T-helper 2 cell treated with Interferon-gamma antibody and Interleukin-4, amounts not matched to agents 100 ng/mL and 5 ng/mL, for 36 hours (primary cell): ENCODE data around the gene SLC35F1. TPM values are rescaled to one million over a fixed set of nuclear protein-coding genes. Genes with fewer than 3 reads are reported as not detected.
"Not testable (repeated sequence)": the region's sequence is repeated elsewhere in the genome, so short reads cannot be mapped to it uniquely, and the experiment has no call there.

Experiments
- intact Hi-C: fragments of 100-400 bp; cut with micrococcal nuclease; formaldehyde crosslinking; loops from one replicate; pipeline ENCODE4 v1.15.1; 2023
- total RNA-seq: library from RNA; stranded (reverse); gene quantifications from 2 replicates; pipeline ENCODE4 v1.2.3, GENCODE V29; 2022

Gene SLC35F1
- not detected in 2 replicates for total RNA-seq

DNA sequence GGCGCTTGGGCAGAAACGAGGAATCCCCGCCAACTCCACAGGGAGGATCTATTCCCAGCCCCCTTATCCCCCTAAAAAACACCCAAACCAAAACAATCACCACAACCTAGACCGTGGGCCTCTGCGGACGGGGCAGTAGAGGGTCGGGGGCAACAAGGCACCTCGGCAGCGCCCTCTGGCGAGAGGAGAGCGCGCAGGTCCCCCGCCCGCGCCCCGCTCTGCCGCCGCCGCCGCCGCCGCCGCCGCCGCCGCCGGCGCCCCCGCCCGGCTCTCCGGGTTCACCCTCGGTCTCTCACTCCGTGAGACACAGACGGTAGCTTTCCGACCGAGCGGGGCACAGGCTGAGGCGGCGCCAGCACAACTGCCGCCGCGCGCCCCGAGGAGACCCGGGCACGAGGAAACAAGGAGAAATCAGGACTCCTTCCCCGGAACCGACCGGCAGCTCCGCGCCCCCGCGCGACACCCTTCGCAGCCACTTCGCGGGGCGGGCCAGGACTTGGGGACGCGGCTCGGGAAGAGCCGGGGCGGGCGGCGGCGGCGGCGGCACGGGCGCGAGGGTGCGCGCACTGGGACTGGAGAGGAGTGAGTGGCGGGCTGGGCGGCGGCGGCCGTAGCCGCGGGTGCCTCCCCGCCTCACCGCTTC lies at the start of gene SLC35F1:
TSS of gene SLC35F1 (plus strand) at position 307 of the 643 bp plus-strand sequence.
- intact Hi-C loops = no loop called here

DNA sequence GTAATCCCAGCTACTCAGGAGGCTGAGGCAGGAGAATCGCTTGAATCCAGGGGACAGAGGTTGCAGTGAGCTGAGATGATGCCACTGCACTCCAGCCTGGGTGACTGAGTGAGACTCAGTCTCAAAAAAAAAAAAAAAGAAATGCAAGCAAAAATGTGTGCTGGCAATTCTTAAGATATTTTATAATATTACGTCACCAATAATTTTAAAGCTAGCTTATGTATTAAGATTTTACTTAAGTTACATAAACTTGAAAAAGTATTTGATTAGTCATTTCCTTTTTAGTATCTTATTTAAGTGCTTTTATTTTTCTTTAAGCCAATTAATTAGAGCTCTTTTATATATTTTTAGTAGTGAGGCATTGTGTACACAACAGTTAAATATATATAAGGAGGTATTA lies 48.5 kb upstream of the SLC35F1 start:
- intact Hi-C loops = not testable (repeated sequence)

DNA sequence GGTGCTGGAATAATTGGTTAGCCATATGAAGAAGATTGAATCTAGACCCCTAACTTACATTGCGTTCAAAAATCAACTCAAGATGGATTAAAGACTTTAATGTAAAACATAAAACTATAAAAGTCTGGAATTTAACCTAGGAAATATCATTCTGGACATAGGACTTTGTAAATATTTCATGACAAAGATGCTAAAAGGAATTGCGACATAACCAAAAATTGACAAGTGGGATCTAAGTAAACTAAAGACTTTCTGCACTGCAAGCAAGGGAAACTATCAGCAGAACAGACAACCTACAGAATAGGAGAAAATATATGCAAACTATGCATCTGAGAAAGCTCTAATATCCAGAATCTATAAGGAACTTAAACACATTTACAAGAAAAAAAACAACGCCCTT lies 45.5 kb upstream of the SLC35F1 start:
- intact Hi-C loops = no loop called here

DNA sequence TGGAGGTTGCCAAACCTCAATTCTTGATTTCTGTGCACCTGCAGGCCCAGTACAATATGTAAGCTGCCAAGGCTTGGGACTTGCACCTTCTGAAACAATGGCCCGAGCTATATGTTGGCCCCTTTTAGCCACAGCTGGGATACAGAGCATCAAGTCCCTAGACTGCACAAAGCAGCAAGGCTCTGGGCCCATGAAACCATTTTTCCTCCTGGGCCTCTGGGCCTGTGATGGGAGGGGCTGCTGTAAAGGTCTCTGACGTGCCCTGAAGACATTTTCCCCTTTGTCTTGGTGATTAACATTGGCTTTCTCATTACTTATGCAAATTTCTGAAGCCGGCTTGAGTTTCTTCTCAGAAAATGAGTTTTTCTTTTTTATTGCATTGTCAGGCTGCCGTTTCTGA lies 40.5 kb upstream of the SLC35F1 start:
- intact Hi-C loops = no loop called here

DNA sequence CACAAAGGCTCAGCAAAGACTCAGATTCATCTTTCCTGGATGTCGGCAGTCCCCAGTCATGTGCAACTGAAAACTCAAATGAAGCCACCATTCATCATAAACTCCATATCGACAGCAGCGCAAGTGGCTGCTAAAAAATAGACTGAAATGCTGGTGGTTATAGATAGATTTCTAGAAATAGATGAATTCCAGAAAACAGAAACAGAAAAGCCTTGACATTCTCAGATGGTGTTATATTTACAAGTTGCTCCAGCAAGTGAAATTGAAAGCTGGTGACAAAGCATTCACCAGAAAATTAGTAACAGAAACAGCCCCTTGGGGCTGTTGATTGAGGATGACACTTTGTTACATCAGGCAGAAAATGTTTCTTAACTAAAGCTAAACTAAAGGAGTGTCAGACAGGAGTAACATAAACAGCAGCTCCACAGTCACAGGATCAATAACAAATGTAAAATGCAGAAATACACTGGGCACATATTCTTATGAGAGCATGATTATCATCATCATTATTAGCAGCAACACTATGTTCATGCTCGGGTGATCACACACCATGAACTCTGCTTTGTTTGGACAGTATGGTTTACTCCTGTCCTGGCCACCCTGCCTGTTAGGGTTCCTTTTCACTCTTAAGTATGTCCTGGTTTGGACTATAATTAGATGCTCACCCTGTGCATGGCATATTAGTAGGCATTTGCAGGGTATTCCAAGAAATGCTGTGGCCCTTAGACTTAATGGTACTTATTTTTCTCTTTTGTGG lies 36.4 kb upstream of the SLC35F1 start:
- intact Hi-C loops = no loop called here

DNA sequence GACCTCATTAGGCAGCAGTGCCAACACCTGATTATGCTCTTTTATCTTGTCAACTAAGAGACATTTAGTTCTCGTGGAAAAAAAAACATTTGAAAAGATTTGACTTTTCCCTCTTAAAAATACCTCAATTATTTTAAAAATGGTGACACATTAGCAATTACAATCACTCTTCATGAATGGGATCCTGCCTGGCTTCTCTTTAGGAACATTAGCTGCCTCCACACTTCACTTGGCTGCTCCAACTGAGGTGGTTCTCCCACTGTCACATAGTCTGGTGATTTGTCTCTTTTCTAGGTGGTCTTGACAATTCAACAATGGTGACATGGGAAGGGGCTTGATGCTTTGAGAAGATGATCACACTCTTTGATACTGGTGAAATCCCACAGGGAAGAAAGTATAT lies 26.2 kb upstream of the SLC35F1 start:
- intact Hi-C loops = no loop called here

DNA sequence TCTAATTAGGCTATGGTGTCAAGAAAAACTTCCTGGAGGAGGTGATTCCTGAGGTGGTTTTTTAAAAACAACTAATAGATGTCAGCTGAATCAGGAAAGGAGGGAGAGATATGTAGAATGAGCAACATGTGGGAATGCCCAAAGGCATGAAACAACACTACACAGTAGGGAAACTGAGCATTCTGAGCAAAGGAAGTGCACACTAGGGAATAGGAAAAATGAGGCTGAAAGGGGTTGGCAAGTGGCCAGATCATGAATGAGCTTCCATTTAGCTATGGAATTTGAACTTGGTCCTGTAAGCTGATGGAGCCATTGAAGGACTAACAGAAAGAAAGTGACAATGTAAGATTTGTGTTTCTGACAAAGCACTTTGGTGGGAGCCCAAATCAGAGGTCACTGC lies 16.9 kb upstream of the SLC35F1 start:
- intact Hi-C loops = no loop called here

DNA sequence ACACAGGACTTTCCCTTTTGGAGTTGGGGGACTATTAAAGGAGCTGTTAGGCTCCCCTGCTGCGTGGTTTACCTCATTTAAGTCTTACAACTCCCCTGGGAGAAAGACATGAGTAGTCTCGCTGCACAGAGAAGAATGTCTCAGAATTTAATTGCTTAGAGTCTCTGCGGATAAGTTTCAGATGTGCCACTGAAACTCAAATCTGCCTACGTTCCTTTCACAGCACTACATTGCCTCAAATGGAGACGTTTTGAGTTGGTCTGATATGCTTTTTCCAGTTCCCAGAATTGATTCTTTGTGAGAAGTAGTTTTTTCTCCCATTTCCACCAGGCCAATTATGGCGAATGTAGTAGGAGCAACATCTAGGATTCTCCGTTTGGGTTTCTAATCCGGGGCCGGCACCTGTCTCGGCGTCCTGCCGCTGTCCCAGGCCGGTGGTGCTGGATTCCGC lies 532 bp upstream of the SLC35F1 start:
- intact Hi-C loops = no loop called here

DNA sequence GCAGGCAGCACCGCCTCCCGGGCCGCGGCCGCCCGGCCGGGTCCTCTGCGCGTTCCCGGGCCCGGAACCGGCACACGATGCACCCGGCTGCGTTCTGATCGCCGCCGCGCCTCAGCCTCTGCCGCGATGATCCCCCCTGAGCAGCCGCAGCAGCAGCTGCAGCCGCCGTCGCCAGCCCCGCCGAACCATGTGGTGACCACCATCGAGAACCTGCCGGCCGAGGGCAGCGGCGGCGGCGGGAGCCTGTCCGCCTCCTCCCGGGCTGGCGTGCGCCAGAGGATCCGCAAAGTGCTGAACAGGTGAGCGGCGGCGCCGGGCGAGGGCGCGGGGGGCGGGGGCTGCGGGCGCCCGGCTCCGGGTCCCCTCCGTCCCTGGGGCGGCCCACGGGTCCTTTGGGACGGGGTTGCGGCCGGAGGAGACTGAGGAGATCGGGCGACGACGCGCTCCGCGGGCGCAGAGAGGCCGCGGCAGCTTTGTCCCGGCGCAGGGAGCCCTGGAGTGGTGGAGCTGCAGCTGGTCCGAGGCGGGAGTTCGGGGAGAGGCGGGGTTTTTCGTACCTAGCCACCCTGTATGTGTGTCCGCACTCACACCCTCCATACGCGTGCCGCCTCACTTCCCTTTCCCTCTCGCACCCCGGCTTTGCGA lies 659 bp downstream of the SLC35F1 start:
- intact Hi-C loops = no loop called here

DNA sequence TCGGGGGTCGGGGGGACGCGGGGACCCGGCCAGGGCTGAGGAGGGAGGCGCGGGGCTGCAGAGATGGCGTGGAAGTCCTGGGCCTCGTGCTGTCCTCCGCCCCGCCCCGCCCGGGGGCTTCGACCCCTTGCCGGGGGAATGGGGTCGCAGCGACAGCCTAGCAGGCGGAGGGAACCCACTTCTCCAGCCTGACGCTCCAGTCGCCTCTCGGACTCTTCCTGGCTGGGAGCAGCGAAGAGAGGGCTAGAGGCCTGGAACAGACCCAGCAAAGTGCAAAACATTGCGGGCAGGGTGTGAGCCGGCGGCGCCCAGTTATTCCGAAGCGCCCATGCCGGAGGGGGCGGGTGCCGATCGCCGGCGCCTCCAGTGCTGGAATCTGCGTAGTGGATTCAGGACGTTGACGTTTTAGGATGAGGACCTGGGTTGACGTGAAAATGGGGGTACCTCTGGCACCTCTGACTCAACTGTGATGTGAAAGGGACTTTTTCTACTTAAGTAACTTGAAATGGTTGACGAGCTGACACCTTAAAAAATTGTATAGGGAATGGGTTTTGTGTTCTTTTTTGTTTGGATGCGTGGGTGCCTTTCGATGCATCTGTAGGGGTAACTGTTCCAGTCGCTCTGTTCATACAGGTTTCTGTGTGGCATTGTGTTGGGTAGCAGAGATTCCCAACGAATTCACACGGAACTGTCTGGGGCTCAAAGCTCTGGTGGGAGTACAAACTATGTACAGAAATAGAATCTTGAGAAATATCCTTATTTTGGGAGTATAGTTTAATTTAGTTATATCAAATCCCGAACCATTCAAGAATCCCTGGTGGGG lies 1.4 kb downstream of the SLC35F1 start:
- intact Hi-C loops = no loop called here

DNA sequence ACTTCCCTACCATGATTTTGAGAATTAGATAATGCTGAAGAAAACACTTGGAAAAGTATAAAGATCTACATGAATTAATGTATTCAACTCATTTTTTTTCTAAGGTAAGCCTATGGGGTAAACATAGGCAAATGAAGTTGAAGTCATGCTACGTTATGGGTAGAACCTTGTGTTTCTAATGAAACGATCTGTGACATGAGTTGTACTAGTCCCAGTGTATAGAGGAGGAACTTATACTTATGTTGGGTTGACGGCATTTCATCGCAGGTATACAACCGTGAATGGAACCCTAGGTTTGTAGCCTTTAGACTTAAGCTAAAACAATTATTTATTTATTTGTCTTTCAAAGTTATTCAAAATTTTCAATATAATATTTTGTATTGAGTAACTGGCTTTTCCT lies 2.6 kb downstream of the SLC35F1 start:
- intact Hi-C loops = no loop called here

DNA sequence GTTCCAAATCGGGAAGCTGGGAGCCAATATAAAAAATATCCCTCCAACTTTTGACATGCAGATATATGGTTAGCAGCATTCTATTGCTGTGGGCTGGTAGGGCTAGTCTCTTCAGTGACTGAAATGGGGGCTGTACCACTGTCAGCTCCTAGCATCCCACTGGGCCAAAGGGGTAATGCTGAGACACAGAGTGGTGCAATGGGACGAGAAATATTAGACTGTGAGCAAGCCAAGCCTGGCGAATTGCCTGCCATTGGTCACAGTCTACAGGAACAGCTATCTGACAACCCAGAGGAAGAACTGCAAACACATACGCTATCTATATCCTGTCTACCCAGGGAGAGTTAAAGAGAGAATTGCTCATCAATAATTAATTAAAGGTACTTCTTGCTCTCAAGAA lies 3.5 kb downstream of the SLC35F1 start:
- intact Hi-C loops = no loop called here

DNA sequence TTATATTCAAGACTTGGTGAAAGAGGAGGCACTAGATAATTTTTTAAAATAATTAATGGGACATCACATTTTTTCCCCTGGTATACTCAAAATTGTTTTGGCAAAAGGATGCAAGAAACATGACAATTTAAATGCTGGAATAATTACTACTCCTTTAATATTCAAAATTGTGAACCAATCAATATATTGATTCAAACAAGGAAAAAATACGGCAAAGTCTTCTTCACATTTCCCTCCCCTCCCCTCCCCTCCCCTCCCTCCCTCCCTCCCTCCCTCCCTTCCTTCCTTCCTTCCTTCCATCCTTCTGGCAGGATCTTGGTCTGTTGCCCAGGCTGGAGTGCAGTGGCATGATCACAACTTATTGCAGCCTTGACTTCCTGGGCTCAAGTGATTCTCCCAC lies 4.1 kb downstream of the SLC35F1 start:
- intact Hi-C loops = no loop called here

DNA sequence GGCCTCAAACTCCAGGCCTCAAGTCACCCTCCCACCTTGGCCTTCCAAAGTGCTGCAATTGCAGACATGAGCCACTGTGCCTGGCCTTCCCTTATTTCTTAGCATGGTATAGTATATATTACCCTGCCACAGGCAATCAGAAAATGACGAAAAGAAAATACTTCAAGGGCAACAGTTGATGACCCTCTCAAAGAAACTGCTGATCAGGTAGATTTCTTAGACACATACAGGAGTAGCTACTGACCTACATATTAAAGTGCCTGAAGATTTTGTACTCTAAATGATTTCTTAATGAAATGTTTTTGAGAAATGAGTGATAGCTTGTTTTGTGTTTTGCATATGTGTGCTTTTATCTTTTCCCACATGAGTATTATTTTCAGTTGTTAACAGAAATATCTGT lies 4.6 kb downstream of the SLC35F1 start:
- intact Hi-C loops = no loop called here

DNA sequence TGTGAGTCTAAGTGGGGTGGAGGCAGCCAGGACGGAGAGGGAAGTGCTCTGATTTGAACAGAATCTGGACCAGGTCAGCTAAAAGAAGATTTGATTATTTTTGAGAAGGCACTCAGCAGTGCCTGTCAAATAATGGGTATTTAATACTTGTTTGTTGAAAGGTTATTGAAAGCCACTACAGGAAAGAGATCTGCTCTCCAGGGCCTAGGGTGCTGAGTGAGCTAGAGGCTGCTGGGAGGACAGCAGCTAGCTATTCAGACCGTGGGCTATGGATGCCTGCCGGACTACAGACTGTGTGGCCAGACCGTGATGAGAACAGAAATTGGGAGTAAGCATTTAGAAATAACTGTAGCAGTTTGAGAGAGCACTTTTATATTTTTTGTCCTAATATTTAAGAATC lies 8.8 kb downstream of the SLC35F1 start:
- intact Hi-C loops = no loop called here

DNA sequence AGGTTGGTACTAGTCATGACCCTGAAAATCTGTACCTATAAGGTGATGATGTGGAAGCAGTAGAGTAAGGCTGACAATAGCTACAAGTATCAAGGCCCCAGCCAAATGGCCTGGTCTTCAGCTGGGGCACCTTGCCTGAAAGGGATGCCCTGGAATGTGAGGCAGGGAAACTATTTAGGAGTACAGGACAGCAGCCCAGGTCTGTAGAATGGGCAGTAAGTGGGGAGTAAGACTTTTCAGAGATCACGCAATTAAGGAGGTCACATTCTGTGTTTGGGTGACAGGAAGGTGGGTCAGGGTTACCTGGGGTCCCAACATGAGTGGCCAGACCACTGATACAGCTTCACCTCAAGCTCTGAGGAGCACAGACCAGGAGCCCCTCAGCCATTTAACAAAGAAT lies 9.4 kb downstream of the SLC35F1 start:
- intact Hi-C loops = no loop called here

DNA sequence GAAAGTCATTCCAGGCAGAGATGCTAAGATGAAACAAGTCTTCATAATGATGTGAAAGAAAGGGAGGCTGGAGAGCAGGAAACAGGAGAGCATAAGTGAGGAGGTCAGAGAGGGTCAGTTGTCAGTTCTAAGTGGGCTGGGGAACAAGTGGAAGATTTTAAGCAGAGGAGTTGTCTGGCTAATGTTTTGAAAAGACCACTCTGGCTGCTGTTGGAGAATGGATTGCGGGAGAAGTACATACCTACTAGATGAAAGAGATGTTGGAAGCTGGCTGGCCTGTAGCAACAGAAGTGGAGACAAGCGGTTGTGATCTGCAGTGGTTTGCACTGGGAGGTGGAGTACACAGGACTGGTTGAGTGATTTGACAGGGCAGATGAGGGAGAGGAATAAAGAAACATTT lies 10.1 kb downstream of the SLC35F1 start:
- intact Hi-C loops = no loop called here

DNA sequence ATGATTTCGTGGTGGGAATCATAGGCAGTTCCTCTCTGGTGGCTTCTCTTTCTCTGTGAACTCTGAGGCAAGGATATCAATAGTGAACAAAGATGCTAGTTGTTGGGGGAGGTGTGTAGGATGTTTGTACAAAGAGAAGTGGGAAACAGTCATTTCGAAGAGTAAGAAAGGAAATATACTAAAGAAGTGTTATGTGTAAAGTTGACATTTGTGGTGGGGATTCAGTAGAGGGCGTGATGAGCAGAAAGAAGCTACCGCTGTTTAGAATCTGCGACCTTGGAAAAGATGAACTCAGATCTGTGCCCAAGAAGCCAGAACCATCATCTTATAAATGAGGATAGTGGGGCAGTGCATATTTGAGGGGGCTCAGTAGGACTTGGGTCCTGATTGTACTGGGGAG lies 11.4 kb downstream of the SLC35F1 start:
- intact Hi-C loops = no loop called here

DNA sequence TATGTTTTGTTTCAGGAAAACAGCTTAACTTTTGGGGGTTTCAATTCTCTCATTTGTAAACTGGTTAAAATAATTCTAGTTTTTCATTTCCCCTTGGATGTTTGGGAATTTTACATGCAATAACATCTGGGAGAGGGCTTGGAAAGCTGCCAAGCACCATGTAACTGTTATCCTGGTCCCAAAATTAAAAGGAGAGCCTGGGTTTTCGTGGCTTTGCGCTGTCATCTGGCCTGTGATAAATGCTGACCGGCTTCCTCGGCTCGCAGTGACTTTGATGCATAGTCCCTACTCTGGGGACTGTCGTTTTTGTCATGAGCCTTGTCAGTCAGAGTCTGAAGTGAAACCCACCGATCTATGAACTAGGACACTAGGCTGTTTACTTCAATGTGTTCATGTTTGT lies 12.2 kb downstream of the SLC35F1 start:
- intact Hi-C loops = no loop called here

DNA sequence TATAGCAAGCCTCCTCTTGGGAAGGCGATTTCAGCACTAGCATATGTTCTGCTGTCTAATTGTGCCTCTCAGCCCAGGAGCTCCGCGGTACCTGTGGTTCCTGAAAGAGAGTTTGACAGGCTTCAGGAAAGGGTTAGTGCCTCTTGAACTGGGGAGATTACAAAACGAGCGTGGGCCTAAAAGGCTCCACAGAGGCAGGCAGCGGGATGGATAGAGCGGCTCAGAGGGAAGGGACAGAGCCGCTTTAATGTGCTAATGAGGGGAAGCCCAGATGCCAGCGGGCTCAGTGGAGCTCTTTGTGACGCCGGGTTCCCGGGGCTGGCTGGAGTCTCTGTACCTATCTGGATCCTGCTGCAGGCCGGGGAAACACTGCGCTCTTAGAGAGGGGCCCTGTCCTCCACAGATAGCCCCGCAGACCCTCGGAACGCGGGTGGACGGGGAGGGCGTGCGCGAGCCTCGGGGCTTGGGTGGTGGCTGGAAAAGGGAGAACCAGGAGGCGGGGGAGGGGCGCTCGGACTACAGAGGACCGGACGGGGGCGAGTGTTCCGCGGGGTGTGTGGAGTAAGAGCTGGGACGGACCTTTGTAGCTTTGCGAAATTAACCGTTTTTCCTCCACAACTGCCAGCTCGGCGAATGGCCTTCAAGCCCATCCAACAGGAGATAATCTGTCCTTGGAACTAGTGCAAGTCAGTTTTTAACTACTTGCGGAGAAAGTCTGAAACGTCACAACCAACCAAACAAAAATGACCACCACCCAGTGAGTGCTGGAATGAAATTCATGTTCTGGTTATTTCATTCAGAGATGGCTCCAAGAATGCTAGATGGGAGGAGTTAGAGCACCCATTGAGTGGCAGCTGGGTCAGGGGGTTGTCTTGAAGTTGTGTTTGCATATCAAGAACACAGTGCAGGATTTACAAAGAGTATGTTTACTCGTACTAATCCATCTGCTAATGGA lies 13.0 kb downstream of the SLC35F1 start:
- intact Hi-C loops = no loop called here

DNA sequence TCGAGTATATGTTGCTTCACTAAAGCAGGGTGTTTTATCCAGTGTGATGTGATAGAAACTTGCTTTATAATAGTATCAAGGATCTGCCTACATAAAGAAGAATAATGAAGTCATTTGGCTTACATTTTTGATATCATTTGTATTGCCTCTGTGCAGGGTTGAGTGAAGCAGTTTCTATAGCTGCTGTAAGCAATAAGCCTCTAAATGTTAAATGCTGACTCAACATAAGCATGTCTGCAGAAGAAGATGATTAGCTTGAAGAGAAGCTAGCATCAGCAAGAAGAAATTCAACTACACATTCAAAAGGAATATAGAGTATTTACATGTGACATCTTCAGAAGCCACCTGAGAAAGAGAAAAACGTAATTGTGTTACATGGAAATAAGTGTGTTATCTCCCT lies 17.6 kb downstream of the SLC35F1 start:
- intact Hi-C loops = no loop called here
